GM21447 (cell line): Measurements from ENCODE around the gene SERPINE1.
A peak's percentile ranks its signal among the peaks of the same experiment; 100 is the strongest.
"Not testable (repeated sequence)": the region's sequence is repeated elsewhere in the genome, so short reads cannot be mapped to it uniquely, and the experiment has no call there.

ENCODE experiments used
- ATAC-seq: cut with Tn5 transposase; IDR thresholded peaks from one replicate; pipeline ENCODE4 v1.9.1; 2021; ENCODE audit not compliant: unreplicated experiment

SERPINE1 gene

DNA sequence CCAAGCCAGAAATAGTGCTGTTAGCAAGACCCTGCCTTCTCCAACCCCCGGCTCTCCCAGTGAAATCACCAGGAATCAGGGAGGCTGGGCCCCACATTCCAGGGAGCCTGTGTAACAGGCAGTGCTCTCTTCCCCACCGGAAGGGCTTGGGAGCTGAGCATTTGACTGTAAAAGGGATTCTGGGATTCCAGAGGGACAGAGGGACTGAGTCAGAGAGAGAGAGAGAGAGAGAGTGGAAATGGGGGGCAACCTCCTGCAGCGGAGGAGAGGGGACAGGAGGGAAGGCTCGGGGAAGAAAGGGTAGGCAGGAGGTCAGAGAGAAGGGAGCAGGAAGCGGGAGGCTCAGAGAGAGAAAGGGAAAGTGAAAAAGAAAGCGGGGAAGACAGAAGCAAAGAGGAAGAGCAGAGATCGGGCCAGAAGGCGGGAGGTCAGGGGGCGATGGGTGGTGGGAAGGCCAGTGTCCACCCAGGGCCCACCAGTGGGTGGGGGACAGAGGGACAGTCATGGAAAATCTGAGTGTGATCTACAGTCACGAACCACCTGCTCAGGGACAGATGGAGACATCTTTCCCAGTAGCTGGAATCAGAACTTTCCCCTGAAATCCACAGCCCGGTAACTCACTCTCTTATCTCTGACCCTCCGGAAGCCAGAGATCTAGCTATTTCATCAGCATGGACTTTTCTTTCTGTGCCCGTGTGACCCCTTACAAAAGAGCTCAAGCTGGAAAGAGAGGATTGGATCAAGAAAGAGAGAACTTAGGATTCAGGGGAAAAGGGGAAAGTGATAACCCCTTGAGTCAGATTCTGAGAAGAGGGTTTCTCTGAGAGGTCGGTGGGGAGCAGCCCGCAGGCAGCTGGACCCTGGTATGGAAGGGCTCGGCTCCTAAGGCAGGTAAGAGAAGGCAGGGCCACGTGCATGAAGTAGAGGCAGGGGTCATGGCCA is 4.6 kb upstream of the SERPINE1 start:
- ATAC-seq = no peak

DNA sequence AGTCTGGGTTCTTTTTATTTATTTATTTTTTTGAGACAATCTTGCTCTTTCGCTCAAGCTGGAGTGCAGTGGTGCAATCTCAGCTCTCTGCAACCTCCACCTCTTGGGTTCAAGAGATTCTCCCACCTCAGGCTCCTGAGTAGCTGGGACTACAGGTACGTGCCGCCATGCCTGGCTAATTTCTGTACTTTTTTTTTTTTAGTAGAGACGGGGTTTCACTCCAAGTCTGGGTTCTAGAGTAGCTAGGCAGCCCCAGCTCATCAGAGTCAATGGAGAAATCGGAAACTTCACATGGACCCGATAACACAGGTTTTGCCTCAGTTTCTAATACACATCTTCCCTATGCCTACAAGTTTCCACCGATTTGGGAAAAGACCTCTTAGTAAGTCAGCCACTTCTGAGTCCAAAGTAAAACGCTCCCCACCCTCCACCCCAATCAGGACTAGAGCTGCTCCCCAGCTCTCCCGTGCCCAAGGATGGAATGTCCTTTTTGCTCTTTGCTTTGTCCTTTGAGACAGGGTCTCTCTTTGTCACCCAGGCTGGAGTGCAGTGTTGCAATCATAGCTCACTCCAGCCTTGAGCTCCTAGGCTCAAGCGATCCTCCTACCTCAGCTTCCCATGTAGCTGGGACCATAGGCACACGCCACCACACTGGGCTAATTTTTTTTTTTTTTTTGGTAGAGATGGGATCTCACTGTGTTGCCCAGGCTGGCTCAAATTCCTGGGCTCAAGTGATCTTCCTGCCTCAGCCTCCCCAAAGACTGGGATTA is 3.8 kb upstream of the SERPINE1 start:
- no peak for ATAC-seq

DNA sequence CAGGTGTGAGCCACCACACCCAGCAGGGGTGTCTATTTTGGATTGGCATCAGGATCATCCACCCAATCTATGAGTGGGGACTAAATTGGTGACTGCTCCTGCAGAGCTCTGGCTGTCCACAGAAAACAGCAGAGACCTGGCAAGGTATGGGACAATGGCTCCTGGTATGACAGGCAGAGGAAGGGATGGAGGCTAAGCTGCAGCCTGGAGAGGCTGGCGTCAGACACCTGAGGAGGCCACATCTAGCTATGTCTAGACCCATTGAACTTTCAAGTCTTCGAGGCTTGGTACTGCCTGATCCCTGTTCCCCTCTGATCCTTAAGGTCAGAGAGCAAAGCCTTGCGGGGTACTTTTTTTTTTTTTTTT is 3.2 kb upstream of the SERPINE1 start:
- no peak for ATAC-seq

DNA sequence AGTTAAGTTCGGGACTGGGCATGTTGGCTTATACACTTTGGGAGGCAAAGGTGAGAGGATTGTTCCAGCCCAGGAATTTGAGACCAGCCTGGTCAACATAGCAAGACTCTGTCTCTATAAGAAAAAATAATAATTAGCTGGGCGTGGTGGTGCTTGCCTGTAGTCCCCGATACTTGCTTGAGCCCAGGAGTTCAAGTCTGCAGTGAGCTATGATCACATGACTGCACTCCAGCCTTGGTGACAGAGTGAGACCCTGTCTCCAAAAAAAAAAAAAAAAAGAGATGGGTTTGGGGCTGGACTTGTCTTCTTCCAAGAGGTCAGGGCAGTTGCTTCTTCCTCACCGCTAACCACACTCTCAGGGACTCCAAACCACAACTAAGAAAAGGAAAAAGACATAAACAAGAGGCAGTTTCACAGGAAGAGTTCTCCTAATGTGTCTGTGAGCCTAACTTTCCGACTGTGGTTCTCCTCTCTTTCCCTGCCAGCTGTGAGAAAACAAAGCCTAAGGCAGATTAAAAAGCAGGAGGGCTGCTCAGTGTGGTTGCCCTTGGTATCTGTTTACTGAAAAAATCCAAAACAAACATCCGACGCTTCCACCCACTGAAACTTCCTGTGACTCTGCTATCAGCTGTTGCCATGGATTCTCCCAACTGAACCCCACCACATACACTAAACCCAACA is 2.4 kb upstream of the SERPINE1 start:
- no peak for ATAC-seq

DNA sequence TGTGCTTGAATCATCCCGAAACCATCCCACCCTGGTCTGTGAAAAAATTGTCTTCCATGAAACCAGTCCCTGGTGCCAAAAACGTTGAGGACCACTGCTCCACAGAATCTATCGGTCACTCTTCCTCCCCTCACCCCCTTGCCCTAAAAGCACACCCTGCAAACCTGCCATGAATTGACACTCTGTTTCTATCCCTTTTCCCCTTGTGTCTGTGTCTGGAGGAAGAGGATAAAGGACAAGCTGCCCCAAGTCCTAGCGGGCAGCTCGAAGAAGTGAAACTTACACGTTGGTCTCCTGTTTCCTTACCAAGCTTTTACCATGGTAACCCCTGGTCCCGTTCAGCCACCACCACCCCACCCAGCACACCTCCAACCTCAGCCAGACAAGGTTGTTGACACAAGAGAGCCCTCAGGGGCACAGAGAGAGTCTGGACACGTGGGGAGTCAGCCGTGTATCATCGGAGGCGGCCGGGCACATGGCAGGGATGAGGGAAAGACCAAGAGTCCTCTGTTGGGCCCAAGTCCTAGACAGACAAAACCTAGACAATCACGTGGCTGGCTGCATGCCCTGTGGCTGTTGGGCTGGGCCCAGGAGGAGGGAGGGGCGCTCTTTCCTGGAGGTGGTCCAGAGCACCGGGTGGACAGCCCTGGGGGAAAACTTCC is 784 bp upstream of the SERPINE1 start:
- peak; percentile 65 for ATAC-seq

DNA sequence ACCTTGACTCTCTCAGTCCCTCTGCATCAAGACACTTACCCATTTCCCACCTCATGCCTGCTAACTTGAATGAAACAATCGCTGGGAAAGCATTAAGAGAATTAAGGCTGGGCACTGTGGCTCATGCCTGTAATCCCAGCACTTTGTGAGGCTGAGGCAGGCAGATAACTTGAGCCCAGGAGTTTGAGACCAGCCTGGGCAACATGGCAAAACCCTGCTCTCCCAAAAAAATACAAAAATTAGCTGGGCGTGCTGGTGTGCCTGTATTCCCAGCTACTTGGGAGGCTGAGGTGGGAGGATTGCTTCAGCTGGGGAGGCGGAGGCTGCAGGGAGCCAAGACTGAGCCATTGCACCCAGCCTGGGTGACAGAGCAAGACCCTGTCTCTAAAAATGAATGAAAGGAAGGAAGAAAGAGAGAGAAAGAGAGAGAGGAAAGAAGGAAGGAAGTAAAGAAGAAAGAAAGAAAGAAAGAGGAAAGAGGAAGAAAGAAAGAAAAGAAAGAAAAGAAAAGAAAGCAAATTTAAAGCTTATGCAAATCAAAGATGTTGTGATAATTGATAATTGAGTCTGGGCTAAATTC is 646 bp downstream of the SERPINE1 start:
- no peak for ATAC-seq

DNA sequence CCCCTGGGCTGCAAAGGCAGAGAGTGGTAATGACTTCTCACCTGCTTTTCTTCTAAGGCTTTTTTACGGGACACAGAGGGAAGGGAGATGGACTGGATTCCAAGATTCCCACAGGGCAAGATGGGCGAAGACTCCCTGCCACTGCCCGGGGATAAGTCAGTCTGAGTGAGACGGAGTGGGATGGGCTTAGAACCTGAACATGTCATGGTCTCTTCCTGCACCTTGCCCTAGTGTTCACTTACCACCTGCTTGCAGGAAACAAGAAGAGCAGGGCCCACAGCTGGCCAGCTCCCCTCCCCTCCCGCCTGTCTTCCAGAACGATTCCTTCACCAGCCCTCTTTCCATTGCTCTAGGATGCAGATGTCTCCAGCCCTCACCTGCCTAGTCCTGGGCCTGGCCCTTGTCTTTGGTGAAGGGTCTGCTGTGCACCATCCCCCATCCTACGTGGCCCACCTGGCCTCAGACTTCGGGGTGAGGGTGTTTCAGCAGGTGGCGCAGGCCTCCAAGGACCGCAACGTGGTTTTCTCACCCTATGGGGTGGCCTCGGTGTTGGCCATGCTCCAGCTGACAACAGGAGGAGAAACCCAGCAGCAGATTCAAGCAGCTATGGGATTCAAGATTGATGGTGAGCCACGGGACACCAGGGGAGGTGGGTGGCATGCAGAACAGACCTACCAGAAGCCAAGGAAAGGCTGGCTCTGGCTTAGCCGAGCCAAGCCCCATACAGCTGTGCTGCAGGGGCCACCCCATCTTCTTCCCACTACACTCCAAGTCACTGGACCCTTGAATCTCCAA is 1.3 kb downstream of the SERPINE1 start:
- no peak for ATAC-seq

DNA sequence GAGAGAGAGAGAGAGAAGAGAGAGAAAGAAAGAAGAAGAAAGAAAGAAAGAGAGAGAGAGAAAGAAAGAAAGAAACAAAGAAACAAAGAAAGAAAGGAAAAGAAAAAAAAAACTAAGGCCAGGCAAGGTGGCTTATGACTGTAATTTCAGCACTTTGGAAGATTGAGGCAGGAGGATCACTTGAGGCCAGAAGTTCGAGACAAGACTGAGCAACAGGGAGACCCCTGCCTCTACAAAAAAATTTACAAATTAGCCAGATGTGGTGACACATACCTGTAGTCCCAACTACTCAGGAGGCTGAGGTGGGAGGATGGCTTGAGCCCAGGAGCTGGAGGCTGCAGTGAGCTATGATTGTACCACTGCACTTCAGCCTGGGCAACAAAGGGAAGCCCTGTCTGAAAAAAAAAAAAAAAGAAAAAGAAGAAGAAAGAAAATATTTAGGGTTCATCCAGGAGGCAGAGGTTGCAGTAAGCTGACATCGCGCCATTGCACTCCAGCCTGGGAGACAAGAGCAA is 2.8 kb downstream of the SERPINE1 start:
- ATAC-seq = no peak

DNA sequence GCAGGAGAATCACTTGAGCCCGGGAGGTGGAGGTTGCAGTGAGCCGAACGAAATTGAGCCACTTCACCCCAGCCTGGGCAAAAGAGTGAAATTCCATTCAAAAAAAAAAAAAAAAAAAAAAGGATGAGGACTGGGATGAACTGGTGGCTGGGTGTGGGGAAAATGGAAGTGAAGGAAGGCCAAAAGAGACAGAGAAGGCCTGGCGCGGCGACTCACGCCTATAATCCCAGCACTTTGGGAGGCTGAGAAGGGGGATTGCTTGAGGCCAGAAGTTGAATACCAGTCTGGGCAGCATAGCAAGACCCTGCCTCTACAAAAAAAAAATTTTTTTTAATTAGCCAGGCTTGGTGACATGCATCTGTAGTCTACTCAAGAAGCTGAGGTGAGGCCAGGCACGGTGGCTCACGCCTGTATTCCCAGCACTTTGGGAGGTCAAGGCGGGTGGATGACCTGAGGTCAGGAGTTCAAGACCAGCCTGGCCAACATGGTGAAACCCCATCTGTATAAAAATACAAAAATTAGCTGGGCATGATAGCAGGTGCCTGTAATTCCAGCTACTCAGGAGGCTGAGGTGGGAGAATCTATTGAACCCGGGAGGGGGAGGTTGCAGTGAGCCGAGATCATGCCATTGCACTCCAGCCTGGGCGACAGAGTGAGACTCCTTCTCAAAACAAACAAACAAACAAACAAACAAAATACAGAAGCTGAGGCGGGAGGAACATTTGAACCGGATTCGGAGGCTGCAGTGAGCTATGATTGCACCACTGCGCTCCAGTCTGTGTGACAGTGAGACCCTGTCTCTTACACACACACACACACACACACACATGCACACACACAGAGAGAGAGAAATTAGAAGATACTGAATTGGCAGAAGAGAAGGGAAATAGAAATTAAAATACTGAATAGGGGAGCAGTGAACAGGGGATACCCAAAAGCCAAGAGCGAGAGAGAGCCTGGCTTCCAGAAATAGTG is 6.0 kb downstream of the SERPINE1 start:
- ATAC-seq = not testable (repeated sequence)

DNA sequence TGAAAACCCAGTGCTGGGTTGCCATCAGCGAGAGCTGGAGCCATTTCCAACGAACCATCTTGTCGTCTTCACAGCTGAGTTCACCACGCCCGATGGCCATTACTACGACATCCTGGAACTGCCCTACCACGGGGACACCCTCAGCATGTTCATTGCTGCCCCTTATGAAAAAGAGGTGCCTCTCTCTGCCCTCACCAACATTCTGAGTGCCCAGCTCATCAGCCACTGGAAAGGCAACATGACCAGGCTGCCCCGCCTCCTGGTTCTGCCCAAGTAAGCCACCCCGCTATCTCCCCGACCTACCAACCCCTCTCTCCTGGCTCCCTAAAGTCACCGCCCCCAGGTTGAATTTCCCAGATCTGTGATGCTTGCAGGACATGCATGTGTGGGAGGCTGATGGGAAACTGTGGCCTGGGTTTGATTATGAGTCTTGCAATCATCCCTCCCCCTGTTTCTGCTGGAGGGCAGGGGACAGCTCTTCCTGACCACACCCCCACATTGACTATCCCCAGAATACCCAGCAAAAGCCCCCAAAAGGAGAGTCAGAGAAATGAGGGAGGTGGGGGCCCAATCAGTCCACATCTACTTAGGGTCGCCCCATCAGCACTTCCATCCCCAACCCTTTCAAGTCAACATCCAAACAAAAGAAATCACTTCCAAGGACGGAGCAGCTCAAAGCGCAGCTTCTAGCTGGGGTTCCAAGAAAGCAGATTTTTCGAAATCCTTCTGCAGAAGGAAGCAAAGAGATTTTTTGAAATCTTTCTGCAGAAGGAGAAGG is 6.9 kb downstream of the SERPINE1 start:
- no peak for ATAC-seq

DNA sequence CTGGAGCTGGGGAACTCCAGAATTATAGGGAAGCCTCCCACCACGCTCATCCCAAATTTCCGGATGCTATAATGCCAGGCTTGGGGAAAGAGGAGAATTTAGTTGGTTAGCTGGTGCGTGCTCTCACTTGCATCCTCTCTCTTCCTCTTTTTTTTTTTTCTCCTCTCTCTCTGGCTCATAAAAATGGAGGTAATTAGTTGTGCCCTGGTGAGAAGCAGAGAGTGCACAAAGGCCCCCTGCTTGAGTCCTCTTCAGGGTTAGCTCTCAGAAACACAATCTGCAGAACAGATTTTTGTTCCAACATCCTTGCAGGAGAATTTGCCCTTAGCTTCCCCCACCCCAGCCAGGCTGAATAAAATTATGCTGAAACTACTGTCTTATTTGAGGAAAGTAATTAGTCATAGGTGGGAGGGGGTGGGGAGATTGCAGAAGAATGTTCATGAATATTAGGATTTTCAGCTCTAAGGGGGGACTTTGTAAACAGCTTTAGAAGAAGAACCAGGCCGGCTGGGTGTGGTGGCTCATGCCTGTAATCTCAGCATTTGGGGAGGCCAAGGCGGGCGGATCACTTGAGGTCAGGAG is 7.6 kb downstream of the SERPINE1 start:
- no peak for ATAC-seq

DNA sequence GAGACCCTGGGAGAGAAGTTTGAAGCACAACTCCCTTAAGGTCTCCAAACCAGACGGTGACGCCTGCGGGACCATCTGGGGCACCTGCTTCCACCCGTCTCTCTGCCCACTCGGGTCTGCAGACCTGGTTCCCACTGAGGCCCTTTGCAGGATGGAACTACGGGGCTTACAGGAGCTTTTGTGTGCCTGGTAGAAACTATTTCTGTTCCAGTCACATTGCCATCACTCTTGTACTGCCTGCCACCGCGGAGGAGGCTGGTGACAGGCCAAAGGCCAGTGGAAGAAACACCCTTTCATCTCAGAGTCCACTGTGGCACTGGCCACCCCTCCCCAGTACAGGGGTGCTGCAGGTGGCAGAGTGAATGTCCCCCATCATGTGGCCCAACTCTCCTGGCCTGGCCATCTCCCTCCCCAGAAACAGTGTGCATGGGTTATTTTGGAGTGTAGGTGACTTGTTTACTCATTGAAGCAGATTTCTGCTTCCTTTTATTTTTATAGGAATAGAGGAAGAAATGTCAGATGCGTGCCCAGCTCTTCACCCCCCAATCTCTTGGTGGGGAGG is 10.8 kb downstream of the SERPINE1 start:
- peak; percentile 10 for ATAC-seq

DNA sequence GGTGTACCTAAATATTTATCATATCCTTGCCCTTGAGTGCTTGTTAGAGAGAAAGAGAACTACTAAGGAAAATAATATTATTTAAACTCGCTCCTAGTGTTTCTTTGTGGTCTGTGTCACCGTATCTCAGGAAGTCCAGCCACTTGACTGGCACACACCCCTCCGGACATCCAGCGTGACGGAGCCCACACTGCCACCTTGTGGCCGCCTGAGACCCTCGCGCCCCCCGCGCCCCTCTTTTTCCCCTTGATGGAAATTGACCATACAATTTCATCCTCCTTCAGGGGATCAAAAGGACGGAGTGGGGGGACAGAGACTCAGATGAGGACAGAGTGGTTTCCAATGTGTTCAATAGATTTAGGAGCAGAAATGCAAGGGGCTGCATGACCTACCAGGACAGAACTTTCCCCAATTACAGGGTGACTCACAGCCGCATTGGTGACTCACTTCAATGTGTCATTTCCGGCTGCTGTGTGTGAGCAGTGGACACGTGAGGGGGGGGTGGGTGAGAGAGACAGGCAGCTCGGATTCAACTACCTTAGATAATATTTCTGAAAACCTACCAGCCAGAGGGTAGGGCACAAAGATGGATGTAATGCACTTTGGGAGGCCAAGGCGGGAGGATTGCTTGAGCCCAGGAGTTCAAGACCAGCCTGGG is 11.4 kb downstream of the SERPINE1 start:
- peak; percentile 84 for ATAC-seq

DNA sequence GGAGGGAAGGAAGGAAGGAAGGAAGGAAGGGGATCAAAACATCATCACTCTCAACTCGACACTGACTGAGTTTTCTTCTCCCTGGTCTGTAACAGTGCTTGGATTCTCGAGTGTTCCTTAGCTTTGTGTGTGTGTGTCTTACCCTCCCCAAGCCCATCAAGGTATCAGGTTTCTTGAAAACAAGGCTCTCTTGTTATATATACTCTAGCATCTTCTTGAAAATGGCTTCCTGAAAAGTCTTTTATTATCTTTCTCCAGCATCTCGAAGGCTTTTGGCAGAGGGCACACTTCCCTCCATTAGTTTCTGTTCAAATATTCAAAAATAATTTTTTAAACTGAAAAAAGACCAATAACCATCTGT is 13.4 kb downstream of the SERPINE1 start:
- ATAC-seq = no peak

DNA sequence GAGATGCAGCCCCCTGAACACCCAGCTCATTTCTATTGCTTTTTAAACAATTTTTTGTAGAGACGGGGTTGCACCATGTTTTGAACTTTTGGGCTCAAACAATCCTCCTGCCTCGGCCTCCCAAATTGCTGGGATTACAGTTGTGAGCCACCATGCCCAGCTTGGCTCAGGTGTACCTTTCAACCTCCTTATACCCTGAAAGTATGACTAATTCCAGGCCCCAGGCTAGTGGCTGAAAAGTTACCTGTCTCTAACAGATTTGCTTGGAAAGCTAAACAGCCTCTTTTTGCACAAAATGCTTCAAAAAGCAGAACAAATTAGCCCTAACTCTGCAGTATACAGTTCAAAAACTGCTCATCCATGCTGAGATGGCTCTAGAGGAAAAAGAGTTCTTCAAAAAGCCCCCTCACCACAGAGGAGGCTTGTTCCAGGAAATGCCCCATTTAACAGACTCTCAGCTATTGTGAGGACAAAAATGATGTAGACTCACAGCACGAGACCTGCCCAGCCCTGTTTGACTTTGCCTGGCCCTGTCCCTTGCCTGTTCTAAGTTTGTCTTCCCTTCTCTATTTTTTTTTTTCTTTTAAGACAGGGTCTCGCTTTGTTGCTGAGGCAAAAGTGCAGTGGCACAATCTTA is 14.0 kb downstream of the SERPINE1 start:
- ATAC-seq = no peak
